Tibial nerve (tissue), 4 donors: ENCODE data around the gene MRAP.

Experiments used
- CTCF ChIP-seq, 5 experiments: fragments of 200-600 bp in 3 of 5; fragments of 450-650 bp in 2 of 5; sonication (generic) in 3 of 5; IDR thresholded peaks; one replicate each; pipeline ENCODE4 v1.5.1; 2016 to 2019; ENCODE audit warnings: antibody characterized with exemption in 5 of 5, mild to moderate bottlenecking in 3 of 5, moderate library complexity in 2 of 5
- EP300 ChIP-seq, 2 donors: sonication (generic); formaldehyde crosslinking; IDR thresholded peaks; one replicate each; pipeline ENCODE4 v1.6.1; 2017; ENCODE audit warnings: antibody characterized with exemption in 2 of 2, mild to moderate bottlenecking in 1 of 2
- POLR2A ChIP-seq, 2 donors: fragments of 450-650 bp; IDR thresholded peaks; one replicate each; pipeline ENCODE4 v1.6.1; 2017; ENCODE audit warnings: antibody characterized with exemption in 2 of 2, mild to moderate bottlenecking in 2 of 2, moderate library complexity in 2 of 2

GRCh38 chr21:32303385-32303784 is 4.7 kb downstream of the MRAP start:
- TF ChIP-seq CTCF (IDR thresholded peaks at IDR 0.05) (no peak), POLR2A (IDR thresholded peaks at IDR 0.05) (no peak), EP300 (IDR thresholded peaks at IDR 0.05) (no peak)
